Measurements from ENCODE around the gene RPS21. TPM values are rescaled to one million over a fixed set of nuclear protein-coding genes. Genes with fewer than 3 reads are reported as not detected.

Gene RPS21
- total RNA-seq, 1 donor from 2014 or later, result 821 TPM

GRCh38 chr20:62392621-62393334, 5.9 kb downstream of the RPS21 start:
- DNase-seq (ENCODE audit: low spot score in 2 of 2) (no peak), FAIRE-seq (no peak)

- FAIRE-seq (no peak), DNase-seq (ENCODE audit: low spot score in 2 of 2) (no peak)
Measured at GRCh38 chr20:62393335-62393665, 6.4 kb downstream of the RPS21 start.

- no peak for FAIRE-seq
- no peak for DNase-seq (ENCODE audit: low spot score in 2 of 2)
Measured at GRCh38 chr20:62393830-62394229, 6.9 kb downstream of the RPS21 start.

DNA sequence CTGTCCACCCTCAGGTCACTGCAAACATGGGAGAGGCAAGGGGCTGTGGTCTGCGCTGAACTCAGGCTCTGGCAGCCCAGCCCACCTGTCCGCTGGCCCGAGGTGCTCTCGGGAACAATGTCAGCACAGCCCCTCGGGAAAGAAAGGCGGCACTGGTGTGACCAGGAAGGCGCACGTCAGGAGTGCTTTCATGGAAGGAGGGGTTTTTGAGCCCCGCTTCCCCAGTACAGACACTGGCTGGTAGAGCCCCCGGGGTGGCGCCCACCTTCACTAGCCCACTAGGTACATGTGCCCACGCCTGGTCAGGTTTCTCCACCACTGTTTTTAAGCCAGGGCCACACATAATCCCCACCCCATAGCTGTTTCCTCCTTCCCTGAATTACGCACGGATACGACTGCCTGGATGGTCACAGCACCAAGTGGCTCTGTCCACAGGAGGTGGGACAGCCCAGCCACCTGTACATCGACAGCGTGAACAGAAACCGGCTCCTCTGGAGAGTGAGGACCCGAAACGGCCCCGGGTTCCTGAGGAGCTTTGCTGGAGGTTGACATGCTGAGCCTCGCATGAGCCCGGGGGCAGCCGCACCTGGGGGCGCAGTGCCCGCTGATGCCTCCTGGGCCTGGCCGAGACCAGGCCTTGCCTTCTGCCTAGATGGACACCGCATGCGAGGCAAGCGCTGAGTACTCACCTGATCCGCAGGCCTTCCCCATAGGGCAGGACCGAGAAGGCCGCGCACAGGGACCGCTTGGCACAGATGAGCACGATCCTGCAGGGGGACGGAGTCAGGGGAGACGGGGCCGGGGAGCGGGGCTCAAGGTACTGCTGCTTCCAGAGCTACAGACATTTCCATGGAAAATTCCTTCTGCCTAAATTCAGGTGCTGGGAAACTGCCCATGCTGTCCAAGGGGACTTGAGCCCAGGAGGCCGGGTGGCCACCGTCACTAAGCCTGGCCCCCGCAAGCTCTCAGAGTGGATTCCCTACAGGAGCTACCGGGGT, 7.6 kb downstream of the RPS21 start:
- DNase-seq (ENCODE audit: low spot score in 2 of 2) (no peak), FAIRE-seq (no peak)

- FAIRE-seq (no peak), DNase-seq (ENCODE audit: low spot score in 2 of 2) (no peak)
Measured at GRCh38 chr20:62395311-62396242, 8.7 kb downstream of the RPS21 start.

DNA sequence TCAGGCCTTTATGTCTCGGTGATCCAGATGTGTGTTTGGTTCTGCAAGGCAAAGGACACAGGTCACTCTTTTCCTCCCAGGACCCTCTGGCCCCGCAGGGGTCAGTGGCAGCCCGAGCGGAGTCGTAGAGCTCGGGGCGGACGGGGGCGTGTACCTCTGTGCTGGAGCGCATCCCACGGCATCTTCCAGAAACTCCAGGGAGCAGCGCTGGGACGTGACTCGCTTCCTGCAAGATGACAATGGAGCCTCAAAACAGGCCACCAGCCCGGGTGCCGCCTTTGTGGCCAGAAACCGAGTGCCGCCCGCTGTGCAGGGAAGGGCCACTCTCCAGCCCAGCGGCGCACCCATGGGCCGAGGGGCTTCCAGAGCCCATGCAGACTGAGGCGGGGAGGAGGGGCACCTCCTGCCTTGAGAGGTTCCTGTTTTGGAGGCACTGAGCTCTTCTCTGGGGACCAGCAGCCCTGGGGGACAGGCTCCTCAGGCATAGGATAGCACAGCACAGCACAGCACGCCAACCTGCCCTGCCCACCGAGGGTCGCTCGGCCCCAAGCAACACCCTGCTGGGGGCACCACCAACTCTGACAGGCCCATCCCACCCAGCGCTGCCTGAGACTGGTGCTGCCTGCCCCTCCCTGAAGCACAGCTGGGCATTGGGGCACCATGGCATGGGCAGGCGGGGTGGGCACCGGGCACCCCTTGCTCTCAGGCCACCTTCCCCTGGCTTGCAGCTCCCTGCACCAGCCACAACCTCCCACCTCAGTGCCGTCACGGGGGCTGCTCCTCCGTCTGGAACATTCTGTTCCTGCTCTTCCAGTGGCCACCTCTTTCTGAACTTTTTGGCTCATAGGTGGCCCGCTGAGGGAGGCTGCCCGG, 9.7 kb downstream of the RPS21 start:
- DNase-seq (ENCODE audit: low spot score in 2 of 2) (no peak), FAIRE-seq (no peak)

DNA sequence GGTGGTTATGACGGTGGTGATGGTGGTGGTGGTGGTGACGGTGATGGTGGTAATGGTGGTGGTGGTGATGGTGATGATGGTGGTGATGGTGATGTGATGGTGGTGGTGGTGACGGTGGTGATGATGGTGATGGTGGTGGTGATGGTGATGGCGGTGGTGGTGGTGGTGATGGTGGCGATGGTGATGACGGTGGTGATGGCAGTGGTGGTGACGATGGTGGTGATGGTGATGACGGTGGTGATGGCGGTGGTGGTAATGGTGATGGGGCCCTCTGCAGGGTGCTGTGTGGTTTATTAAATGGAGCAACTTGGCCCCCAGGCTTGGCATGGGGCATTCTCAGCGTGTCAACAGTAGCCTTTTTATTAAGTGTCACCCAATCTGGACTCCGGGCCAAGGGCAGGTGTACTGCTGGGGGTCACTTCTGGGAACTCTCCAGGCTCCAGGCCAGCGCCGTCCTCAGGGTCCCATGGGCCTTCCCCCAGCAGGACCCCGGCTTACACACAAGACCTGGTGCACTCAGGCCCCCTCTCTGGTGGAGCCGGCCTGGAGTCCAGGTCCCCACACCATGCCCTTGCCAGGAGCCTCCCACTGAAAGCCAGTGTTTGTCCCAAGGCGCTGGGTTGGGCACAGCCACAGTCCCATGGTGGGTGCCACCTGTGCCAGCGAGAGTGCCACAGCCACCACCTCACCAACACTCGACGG, 11.4 kb downstream of the RPS21 start:
- no peak for DNase-seq (ENCODE audit: low spot score in 2 of 2)
- no peak for FAIRE-seq

DNA sequence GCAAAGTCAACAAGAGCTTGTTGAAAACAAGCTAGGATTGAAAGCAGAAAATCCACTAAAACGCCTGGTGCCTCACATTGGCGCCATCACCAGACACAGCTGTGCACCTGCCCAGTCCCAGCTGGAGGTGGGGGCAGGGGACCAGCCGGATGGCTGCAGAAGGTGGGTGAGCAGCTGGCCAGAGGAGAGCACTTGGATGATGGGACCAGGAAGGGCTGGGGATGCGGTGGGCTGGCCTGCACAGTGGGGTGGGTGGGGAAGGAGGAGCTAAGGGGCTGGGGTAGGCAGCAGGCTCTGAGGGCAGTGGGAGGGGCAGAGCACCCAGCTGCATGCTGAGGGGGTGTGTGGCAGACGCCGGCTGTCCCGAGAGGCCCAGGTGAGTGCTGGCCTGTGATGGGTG, 13.1 kb downstream of the RPS21 start:
- no peak for DNase-seq (ENCODE audit: low spot score in 2 of 2)
- FAIRE-seq, result no peak

DNA sequence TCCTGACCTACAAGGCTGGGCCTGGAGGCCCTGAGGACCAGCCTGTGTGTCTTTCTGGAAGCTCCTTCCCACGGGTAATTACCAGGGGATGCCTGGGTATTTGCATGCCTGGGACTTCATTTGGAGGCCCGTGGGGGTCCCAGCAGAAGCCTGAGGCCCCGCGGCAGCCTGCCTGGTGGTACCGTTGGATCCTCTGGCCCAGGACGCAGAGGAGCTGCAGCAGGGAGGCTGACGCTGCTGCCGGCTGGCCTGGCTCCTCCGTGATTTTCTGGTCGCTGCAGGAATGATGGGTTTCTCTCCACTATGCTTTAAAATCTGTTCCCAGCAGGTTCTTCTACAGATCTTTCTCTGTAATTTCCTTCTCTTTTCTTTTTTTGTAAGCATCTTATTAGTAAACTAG, 13.6 kb downstream of the RPS21 start:
- DNase-seq (ENCODE audit: low spot score in 2 of 2) (no peak), FAIRE-seq (no peak)

DNA sequence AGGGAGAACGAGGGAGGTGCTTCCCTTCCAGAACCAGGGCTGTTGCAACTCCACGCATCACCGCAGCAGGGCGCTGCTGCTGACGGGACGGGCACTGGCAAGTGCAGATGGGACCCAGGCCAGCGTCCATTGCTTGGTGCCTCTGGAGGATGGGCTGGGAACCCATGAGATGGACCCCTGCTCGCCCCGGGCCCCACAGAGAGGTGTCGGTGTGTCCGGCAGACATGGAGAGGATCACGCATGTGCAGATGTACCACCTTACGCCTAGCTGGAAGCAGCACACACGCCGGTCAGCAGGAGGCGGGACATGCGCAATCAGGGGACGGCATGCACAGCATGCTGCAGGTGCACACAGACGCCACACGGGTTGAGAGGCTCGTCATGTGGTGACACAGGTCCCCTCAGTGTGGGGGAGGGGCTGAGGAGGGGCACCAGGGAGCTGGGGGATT, 14.5 kb downstream of the RPS21 start:
- no peak for DNase-seq (ENCODE audit: low spot score in 2 of 2)

DNA sequence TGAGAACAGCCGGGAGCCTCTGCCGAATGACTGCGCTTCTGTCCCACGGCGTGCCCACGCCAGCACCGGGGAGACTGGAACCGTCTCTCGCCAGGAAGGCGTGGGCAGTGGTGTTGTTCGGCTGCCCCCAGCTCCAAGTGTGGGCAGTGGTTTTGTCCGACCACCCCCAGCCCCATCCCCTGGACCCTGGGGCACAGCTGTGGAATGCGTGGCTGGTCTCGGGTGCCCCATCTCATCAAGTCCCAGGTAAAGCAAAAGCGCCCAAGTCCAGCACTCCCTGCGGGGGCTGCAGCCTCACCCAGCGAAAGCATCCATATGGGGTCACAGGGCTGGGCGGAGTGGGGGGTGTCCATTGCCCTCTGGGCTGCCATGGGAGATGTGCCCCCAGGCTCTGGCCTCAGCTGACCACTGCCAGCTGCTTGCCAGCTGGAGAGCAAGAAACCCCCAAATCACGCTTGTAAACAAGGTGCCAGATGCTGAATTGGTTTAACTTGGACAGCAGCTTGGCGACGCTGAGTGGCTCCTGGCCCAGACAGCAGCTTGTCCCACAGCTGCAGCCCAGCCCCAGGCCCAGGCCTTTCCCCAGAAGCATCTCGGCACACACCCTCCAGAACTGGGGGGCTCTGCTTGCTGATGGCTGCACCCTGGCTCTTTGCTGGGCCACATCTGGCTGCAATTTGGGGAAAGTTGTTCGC, 15.7 kb downstream of the RPS21 start:
- DNase-seq (ENCODE audit: low spot score in 2 of 2), result no peak
- FAIRE-seq, result no peak

More for the DNA sequence above, 14.5 kb downstream of the RPS21 start:
- FAIRE-seq, result no peak

GRCh38 chr20:62403331-62403730, 16.4 kb downstream of the RPS21 start:
- FAIRE-seq (no peak), DNase-seq (ENCODE audit: low spot score in 2 of 2) (no peak)

- FAIRE-seq (no peak), DNase-seq (ENCODE audit: low spot score in 2 of 2) (no peak)
Measured at GRCh38 chr20:62404112-62404665, 17.3 kb downstream of the RPS21 start.

GRCh38 chr20:62404761-62405107, 17.8 kb downstream of the RPS21 start:
- DNase-seq (ENCODE audit: low spot score in 2 of 2), result no peak
- FAIRE-seq, result no peak

GRCh38 chr20:62405108-62405980, 18.4 kb downstream of the RPS21 start:
- FAIRE-seq, result no peak
- peak in 1 of 2 donors; percentile 85 for DNase-seq (ENCODE audit: low spot score in 2 of 2)

GRCh38 chr20:62405981-62406513, 19.1 kb downstream of the RPS21 start:
- FAIRE-seq (no peak), DNase-seq (ENCODE audit: low spot score in 2 of 2) (no peak)

GRCh38 chr20:62406635-62407176, 19.8 kb downstream of the RPS21 start:
- no peak for FAIRE-seq
- no peak for DNase-seq (ENCODE audit: low spot score in 2 of 2)
